GM21528 (cell line): ENCODE results near the gene CPNE5.

Source experiments
- ATAC-seq: cut with Tn5 transposase; IDR thresholded peaks from one replicate; pipeline ENCODE4 v1.9.1; 2021; ENCODE audit warnings: mild to moderate bottlenecking, moderate library complexity; ENCODE audit not compliant: unreplicated experiment, low FRiP score

CPNE5 gene

DNA sequence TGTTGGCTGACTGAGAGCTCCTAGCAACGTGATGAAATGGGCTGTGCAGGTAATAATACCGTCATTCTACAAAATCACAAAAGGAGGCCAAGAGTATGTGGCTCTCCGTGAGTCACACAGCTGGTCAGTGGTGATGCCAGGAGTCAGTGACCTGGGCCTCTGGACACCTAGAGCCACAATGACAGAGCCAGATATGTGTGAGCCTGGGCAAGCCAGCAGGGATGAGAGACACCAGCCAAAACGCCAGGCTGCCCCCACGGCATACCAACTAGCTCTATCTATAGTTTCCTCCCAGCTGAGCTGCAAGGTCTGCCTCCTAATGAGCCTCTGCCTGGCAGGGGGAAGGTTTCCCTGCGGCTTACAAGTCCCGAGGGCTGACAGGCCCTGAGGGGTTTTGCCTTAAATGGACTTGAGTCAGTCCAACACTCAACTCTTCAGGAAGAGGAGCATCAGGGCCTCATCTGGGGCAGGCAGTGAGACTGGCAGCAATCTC is 70.0 kb downstream of the CPNE5 start:
- ATAC-seq = no peak

DNA sequence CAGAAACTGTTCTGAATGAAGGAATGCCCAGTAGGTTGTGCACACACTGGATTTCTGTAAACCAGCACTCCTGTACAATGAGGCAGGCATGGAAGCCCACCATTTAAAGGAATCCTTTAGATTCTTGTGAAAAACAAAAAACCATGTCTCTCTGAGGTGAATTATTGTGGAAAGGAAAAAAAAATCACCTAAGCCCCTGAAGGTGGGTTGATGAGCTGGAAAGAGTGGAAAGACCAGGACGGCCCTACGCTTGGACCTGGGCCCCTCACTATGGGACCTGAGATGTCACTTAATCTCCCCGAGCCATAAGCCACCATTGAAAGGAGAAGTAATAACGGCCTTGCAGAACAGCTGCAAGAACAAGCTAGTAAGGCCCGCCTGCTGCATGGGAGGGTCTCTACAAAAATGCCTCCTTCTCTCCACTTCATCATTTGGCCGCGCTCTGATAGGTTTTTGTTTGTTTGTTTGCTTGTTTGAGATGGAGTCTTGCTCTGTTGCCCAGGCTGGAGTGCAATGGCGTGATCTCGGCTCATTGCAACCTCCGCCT is 72.8 kb downstream of the CPNE5 start:
- no peak for ATAC-seq

DNA sequence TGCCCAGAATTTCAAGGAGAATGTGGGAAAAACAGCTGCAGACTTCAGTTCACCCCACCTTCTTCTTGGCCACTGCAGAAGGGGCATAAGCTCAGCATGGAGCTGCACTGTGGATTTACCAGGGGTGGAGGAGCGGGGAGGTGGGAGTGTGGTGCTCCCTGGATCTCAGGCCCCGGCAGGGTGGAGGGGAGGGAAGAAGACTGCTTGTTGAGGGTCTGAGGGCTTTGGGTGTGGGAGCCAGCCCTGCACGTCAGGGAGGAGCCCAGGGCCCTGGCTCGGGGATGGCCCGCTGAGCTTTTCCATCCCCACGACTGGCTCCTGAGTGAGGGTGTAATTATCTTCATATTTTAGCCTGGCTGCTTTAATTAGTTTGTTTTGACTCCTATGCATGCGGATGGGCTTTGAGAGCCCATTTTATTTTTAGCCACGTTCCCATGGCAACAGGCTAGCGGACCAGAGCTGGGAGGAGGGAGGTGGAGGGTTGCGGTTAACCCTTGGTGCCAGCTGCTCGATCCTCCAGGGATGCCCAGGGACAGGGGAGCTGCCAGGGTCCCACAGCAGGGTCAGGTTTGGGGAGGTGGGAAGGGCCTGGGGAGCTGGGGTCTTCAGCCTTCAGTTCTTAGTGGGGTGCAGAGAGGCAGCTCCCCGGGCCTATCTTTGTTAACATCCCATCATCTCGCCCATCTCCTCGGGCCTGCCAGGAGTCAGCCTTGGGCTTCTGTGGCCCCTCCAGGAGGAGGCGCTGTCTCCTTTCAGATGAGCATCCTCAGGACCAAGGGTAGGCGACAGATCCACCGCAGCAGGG is 73.4 kb downstream of the CPNE5 start:
- peak; percentile 63 for ATAC-seq

DNA sequence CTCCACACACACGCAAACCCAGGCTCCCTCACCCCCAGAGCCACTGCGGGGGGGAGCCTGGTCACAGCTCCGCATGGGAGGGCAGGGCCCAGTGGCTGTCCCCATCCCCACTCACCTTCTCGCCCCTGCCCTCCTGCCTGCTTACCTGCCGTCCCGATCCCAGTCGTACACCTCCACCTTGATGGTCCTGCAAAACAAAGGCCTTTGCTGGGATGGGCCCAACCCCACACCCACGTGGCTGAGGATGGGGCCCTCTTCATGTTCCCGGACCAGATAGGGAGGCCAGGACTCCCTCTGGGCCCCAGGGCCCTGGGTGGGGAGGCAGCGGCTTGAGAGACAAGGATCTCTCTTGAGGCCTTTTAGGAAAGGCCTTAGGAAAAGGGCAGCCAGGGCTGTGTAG is 74.1 kb downstream of the CPNE5 start:
- no peak for ATAC-seq

DNA sequence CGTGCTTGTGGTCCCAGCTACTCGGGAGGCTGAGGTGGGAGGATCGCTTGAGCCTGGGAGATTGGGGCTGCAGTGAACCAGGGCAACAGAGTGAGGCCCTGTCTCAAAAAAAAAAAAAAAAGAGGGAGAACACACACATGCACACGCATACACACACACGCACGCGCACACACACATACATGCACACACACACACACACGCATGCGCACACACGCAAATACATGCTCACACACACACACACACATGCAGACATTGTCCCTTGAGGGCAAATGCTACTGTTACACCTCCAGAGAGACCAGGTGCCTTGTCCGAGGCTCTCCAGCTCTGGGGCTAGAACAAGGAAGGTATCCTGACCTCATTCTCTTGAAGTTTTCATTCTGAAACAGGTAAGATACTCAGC is 77.1 kb downstream of the CPNE5 start:
- no peak for ATAC-seq

DNA sequence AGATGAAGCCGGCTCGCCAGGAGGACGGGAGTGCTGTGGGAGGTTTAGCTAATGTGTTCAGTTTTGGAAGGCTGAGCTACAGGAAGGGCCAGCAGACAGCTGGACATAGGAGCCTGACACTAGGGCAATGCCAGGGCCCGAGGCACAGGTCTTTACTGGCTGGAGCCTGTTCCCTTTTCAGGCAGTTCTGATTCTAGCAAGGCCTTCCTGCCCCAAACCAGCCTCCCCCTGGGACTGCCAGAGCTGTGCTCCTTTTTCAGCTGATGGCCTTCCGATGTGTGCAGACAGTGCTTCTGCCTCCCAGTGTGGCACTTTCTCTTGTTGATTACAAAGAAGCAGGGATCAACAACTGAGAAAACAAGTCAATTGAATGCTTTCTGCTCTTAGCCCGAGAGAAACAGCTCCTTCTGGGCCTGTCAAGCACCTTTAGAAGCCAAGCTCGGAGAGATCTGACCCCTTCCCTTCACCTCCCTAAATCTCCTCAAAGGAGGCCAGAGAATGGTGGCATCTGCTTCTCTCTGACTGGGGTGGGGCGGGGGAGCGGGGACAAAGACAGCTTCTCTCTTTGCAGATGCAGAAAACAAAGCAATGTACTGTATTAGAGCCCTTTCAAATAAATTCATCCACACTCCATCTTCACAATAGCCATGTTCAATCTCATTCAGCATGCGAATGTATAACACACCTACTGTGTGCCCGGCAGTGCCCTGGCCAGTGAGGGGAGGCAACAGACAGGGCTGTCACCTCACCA is 78.4 kb downstream of the CPNE5 start:
- ATAC-seq = no peak

DNA sequence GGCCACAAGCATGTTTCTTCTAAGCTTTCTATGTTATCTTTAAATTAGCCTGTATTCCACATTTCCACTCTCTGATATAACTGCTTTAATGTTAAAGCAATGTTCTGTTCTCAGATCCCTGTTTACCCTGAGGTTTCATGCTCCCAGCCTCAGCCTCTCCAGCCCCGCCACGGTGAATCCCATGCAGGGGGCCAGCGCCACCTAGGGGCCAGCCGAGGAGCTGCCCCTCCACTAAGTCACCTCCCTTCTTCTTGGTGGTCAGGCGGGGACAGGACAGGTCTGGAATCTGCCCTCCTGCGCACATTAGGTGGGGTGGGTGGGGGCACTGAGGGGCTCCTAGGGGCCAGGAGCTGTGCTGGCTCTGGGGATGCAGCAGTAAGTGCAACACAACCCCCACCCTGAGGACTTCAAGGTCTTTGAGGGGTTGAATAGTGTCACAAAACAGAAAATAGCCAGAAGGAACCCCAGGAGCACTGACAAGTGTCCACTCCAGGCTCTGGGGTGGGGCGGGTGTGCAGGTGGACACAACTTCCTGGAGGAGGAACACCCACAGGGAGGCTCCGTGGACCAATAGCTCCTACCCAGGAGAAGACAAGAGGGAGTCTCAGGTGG is 80.0 kb downstream of the CPNE5 start:
- ATAC-seq = no peak

DNA sequence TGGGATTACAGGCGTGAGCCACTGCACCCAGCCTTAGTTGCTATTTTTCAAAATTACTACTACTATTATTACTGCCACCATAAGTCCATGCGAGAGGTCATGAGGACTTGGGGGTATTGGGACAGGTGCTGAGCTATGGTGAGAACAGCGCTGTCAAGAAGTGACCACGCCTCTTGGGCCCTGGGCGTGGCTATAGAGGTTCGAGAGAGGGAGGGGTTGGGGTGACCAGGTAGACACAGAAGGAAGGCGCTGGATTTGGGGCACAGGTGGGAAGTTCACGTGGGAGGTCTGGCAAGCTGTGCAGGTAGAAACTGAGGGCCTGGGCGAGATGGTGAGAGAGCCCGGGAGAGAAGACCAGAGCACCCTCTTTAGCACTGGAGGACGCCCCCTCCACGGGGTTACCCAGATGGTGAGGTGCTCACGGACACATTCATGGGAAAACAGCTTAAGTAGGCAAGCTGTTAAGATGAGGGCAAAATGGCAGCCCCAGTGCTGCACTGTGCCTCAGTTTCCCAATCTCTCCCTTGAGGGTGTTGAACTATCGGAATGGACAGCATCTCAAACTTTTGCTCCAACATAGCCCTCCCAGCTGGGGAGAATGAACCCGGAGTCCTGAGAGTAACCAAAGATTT is 80.6 kb downstream of the CPNE5 start:
- ATAC-seq = no peak

DNA sequence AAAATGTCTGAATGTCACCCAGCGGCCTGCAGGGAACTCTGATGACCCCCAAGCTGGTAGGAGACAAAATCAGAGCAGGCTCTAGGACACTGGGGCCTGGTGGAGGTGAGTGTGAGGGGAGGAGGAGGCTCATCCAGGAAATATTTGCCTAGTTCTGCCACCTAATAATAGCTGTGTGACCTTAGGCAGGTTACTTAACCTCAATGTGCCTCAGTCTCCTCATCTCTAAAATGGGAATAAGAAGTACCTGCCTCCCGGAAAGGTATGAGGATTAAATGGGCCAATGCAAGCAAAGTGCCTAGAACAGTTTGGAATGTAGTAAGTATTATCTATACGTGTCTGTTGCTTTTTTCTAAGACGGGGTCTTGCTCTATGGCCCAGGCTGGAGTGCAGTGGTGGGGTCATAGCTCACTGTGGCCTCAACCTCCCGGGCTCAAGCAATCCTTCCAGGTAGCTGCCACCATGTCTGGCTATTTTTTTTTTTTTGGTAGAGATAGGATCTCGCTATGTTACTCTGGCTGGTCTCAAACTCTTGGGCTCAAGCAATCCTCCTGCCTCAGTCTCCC is 81.2 kb downstream of the CPNE5 start:
- no peak for ATAC-seq

DNA sequence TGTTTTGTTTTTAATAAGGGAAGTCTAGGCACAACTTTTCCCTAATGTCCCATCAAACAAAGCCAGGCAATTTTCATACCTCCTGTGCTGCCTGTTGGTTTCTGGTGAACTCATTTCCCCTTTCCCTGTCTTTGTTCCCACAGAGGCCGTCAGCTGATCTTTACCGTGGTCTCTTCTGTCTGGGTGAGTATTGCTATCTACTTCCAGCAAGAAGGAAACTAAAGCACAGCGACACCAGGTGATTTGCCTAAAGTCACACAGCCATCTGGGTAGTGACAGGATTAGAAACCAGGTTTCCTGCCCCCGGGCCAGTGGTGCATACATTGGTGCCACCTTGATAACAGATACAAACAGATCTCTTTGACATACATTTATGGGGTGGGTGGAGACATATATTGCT is 82.0 kb downstream of the CPNE5 start:
- ATAC-seq = no peak

DNA sequence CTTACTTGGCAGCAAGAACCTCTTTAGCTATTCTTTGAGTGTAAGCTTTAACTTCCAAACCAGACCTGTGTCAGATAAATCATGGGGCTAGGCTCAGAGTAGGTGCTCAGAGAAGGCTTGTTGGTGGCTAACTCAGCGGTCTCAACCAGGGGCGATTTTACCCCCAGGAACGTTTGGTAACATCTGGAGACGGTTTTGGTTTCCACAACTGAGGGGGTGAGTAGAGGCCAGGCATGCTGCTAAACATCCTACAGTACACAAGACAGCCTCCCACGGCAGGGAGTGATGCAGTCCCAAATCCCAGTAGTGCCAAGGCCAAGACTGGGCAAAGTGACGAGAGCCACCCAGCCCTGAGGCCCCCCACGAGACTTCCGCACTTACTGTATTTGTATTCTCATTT is 82.5 kb downstream of the CPNE5 start:
- ATAC-seq = no peak

DNA sequence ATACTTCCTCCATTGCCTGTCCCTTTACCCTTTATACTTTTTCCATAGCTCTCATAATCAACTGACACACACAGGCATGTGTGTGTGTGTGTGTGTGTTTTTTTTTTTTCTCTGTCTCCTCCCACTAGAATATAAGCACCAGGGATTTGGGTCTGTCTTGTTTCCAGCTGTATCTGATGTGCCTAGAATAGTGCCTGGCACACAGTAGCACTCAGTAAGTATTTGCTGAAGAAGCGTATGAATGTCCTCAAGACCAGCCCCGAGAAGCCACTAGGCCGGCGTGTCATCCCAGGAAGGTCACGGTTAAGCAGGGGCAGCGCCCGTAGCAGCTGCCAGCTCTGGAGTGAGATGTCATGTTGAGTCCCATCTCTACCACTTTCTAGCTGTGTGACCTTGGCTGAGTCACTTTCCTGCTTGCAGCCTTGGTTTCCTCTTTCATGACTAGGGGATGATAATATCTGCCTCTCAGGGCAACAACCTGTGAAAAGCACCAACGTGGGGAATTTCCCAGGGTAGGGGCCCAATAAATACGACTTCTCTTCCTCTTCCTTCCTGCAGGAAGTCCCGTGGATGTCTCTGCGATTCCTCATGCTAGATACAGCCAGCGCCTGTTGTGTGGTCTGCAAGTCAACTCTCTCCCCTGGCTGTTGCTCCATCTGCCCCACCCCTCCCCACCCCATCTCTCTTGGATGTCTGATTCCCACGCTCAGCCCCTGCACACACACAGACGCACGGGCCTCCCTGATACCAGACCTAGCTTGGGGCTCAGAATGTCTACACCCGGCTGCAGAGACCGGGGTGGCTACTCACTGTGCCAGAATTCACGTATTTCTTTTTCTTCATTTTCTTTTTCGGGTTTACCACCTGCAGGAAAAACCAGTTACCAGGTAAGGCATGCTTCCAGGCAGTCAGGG is 83.6 kb downstream of the CPNE5 start:
- no peak for ATAC-seq

DNA sequence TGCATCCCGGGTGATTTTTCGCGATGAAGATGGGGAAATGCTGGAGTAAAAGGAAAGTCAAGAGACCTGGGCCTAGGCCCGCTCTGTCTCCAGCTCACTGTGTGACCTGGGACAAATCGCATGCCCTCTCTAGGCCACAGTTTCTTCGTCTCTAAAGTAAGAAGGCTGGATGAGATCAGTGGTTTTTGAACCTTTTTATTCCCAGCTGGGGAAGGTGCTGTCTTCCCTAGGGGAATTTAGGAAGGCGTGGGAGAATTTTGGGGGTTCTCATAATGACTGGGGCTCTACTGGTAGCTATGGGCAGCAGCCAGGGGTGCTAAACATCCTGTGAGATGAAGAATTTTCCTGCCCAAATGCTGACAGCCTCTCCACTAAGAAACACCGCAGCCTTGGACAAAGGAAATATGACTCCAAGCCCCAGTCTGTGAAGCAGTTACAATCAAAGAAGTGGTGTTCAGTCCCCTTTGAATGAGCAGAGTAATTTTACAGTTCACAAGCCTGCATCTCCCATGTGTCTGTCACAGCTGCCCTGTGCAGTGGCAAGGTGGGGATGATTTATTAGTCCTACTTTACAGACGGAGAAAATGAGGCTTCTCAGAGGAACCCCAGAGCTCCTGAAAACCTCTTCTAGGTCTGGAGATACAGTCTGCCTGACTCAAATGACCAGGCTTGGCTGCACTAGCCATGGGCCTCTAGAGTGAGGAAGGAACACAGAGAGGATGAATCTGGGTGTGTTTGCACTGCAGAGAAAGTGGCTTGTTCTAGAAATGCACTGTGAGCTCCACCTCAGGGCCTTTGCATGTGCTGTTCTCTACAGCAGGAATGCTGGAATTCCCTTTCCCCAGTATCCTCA is 84.4 kb downstream of the CPNE5 start:
- ATAC-seq = no peak

DNA sequence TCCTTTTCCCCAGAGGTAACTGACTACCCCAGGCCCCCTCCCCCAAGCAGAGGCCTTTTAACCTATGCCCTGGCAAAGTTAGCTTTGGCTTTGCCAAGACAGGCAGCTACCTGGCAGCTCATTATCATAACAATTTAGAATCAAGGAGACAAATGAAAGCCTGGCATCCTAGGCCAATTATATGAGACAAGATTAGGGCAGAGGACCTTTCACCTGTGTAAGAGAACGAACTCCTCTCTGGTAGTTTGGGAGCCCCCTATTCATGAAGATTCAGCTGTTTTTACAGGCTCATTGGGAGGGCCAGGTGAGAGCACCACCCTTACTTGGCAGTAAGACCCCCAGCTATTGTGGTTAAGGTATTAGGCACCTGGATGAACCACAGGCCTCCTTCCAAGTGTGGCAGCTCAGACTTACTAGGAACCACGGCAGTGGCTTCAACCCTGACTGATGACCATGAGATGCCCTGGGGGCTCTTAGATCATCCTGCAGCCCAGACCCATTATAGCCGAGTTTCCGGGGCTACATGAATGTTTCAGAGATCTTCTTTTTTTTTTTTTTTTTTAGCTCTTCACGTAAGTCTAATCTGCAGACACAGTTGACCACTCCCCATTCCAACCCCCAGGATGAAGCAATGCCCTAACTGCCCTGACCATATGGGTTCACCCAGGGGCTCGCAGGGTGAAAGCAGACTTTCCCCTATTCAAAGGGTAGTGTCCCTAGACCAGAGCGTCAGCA is 85.4 kb downstream of the CPNE5 start:
- no peak for ATAC-seq

DNA sequence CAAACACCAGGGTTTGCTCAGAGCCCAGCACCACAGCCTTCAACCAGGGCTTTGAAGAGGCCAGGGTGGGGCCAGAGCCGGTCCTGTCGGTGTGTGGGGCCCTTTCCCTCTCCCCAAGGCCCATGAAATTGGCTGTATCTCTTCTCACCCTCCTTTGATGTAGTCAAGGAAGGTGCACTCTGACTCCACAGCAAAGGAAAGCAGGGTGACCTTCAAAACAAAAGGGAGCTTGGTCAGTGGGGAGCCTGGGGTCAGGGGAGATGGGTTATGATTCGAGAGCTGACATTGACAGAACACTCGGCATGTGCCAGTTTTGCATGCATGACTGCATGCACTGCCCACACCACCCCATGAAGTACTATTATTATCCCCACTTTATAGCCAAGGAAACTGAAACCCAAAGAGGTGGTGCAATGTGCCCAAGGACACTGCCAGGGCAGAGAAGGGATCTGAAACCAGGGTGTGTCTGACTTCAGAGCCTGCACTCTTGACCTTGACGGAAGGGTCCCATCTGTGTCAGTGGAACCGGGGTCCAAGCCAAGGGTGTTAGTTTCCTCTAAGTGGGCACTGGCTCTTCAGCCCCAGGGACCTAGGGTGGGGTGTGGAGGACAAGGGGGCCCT is 86.2 kb downstream of the CPNE5 start:
- ATAC-seq = no peak

DNA sequence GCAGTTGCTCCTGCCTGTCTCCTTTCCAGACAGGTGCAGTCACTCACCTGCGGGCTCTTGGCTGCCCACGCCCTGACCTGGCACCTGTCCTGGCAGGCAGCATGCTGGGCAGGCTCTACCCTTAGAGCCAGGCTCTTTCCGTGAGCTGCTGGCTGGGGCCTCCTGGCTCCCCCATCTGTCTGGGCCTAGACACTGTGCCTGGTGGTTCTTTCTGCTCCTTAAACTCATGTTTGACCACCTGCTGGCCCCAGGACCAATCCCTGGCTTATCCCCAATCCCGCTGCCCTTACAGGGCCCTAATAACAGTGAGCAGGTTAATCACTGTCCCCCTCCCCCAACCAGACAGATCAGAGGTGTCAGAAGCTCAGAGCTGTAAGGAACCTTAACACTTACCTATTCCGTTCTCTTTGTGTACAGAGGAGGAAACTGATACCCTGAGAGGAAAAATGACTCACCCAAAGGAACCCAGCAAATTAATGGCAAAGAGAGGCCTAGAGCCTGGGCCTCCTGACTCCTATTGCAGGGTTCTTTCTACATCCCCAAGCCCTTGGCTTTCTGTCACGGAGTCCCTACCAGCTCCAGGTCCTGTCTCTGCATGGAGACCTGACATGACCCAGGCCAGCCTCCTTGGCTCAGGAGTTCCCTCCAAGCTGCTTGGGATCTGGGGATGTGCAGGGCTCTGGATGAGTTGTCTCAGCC is 86.9 kb downstream of the CPNE5 start:
- no peak for ATAC-seq

DNA sequence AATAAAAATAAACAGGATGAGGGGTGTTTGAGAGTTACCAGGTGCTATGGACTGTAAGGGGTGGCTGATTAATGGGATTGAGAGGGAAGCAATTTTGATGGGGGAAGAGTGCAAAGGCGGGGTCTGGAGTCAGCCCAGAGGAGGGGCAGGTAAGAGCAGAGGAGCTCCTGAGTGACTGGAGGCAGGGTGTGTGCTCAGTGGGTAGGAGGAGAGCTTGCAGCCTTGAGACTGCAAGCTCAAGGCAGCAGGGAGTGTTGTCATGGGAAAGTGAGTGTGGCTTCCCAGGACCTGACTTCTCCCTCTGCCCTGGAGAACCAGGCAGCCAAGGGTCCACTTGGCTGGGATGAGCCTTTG is 87.4 kb downstream of the CPNE5 start:
- ATAC-seq = no peak
